Measurements from ENCODE around the gene SAV1. TPM values are rescaled to one million over a fixed set of nuclear protein-coding genes. Genes with fewer than 3 reads are reported as not detected.

SAV1 gene
- total RNA-seq, 2 experiments from 2014 or later, result 10.4 to 17.9 TPM

- no peak for DNase-seq (ENCODE audit: low spot score)
- TF ChIP-seq EZH2phosphoT487 (IDR thresholded peaks at IDR 0.05; ENCODE audit: borderline replicate concordance, low read depth, low read length) (no peak), CTCF (conservative IDR thresholded peaks at IDR 0.05; ENCODE audit: low read length) (no peak)
- ChIA-PET POLR2A (no interaction called here), CTCF (ENCODE audit: unreplicated experiment) (no interaction called here)
- Histone ChIP-seq H3K36me3 (ENCODE audit: insufficient read depth, low read length) (no peaks in the 10 kb centered on the region), H3K9me3 (ENCODE audit: low read length) (no peaks in the 10 kb centered on the region), H3K27ac (ENCODE audit: low read depth, low read length, poor library complexity, severe bottlenecking) (no peak overlapping the region), H3K79me2 (ENCODE audit: insufficient read depth, low read depth, low read length) (no peaks in the 10 kb centered on the region), H4K20me1 (ENCODE audit: insufficient read depth, low read length) (no peaks in the 10 kb centered on the region), H3K4me3 (ENCODE audit: low read depth, low read length, poor library complexity, severe bottlenecking) (no peak overlapping the region), H3K4me1 (ENCODE audit: insufficient read depth, low read length, poor library complexity, severe bottlenecking) (no peaks in the 10 kb centered on the region), H3K9me2 (ENCODE audit: insufficient read depth, low read length) (no peaks in the 10 kb centered on the region), H2AFZ (ENCODE audit: low read length) (no peak overlapping the region), H3K4me2 (ENCODE audit: low read length) (no peak overlapping the region)
- intact Hi-C loops (cut with micrococcal nuclease; ENCODE audit: unreplicated experiment), result no loop called here
- BruUV-seq (replicated peaks), result no TSS peak
Observed at GRCh38 chr14:50688875-50689274, 20.8 kb upstream of the SAV1 start.

GRCh38 chr14:50679674-50680073 lies 11.6 kb upstream of the SAV1 start:
- no peaks in the 10 kb centered on the region for H3K36me3 ChIP-seq (ENCODE audit: insufficient read depth, low read length)
- ChIA-PET CTCF (ENCODE audit: unreplicated experiment) (no interaction called here), POLR2A (interaction anchor here (0.7 kb wide), 2 partner anchors 25 to 115 kb away, joined by 3 read pairs; no protein-coding TSS in a partner anchor)
- BruUV-seq (replicated peaks), result no TSS peak
- intact Hi-C loops (cut with micrococcal nuclease; ENCODE audit: unreplicated experiment), result no loop called here
- no peak overlapping the region for H3K4me3 ChIP-seq (ENCODE audit: low read depth, low read length, poor library complexity, severe bottlenecking)
- H3K4me2 ChIP-seq (ENCODE audit: low read length), result no peak overlapping the region
- no peak for TF ChIP-seq EZH2phosphoT487 (IDR thresholded peaks at IDR 0.05; ENCODE audit: borderline replicate concordance, low read depth, low read length)
- TF ChIP-seq CTCF (conservative IDR thresholded peaks at IDR 0.05; ENCODE audit: low read length), result no peak
- H3K27ac ChIP-seq (ENCODE audit: low read depth, low read length, poor library complexity, severe bottlenecking), result no peak overlapping the region
- no peaks in the 10 kb centered on the region for H3K79me2 ChIP-seq (ENCODE audit: insufficient read depth, low read depth, low read length)
- peaks cover 19% of the 10 kb centered on the region for H3K4me1 ChIP-seq (ENCODE audit: insufficient read depth, low read length, poor library complexity, severe bottlenecking)
- H2AFZ ChIP-seq (ENCODE audit: low read length), result no peak overlapping the region
- H4K20me1 ChIP-seq (ENCODE audit: insufficient read depth, low read length), result no peaks in the 10 kb centered on the region
- no peaks in the 10 kb centered on the region for H3K9me2 ChIP-seq (ENCODE audit: insufficient read depth, low read length)
- no peaks in the 10 kb centered on the region for H3K9me3 ChIP-seq (ENCODE audit: low read length)
- no peak for DNase-seq (ENCODE audit: low spot score)

- H3K36me3 ChIP-seq (ENCODE audit: insufficient read depth, low read length), result no peaks in the 10 kb centered on the region
- DNase-seq (ENCODE audit: low spot score), result no peak
- H2AFZ ChIP-seq (ENCODE audit: low read length), result peak overlapping the region; percentile 66; the same call in 1 of the 2 replicates
- intact Hi-C loops (cut with micrococcal nuclease; ENCODE audit: unreplicated experiment), result no loop called here
- BruUV-seq (replicated peaks), result no TSS peak
- H3K27ac ChIP-seq (ENCODE audit: low read depth, low read length, poor library complexity, severe bottlenecking), result no peak overlapping the region
- H3K4me3 ChIP-seq (ENCODE audit: low read depth, low read length, poor library complexity, severe bottlenecking), result no peak overlapping the region
- no peaks in the 10 kb centered on the region for H3K9me3 ChIP-seq (ENCODE audit: low read length)
- TF ChIP-seq EZH2phosphoT487 (IDR thresholded peaks at IDR 0.05; ENCODE audit: borderline replicate concordance, low read depth, low read length), result no peak
- TF ChIP-seq CTCF (conservative IDR thresholded peaks at IDR 0.05; ENCODE audit: low read length), result no peak
- H4K20me1 ChIP-seq (ENCODE audit: insufficient read depth, low read length), result no peaks in the 10 kb centered on the region
- CTCF ChIA-PET (ENCODE audit: unreplicated experiment), result no interaction called here
- H3K9me2 ChIP-seq (ENCODE audit: insufficient read depth, low read length), result no peaks in the 10 kb centered on the region
- POLR2A ChIA-PET, result no interaction called here
- H3K4me2 ChIP-seq (ENCODE audit: low read length), result 0 out of 2 replicates have a peak overlapping the region, but pooled peaks have one; percentile 56
- peaks cover 19% of the 10 kb centered on the region for H3K4me1 ChIP-seq (ENCODE audit: insufficient read depth, low read length, poor library complexity, severe bottlenecking)
- no peaks in the 10 kb centered on the region for H3K79me2 ChIP-seq (ENCODE audit: insufficient read depth, low read depth, low read length)
Observed at GRCh38 chr14:50678163-50678562, 10.1 kb upstream of the SAV1 start.

All from OCI-LY7 (cell line).